Uterus (tissue), 2 donors: Measurements from ENCODE around the gene PAM16.

Experiments used
- POLR2A ChIP-seq, 2 donors: fragments of 450-650 bp; IDR thresholded peaks; one replicate each; pipeline ENCODE4 v1.6.1; 2016; ENCODE audit warnings: antibody characterized with exemption in 2 of 2, mild to moderate bottlenecking in 1 of 2, moderate library complexity in 1 of 2
- TF ChIP-seq, protein P1 (sequence below), 4 experiments: fragments of 200-600 bp in 2 of 4; fragments of 450-650 bp in 2 of 4; sonication (generic) in 2 of 4; IDR thresholded peaks; one replicate each; pipeline ENCODE4 v1.5.1; 2016 to 2019; ENCODE audit warnings: antibody characterized with exemption in 4 of 4, mild to moderate bottlenecking in 2 of 4, moderate library complexity in 1 of 4

GRCh38 chr16:4325253-4325758 is 25.8 kb downstream of the PAM16 start:
- TF ChIP-seq POLR2A (IDR thresholded peaks at IDR 0.05) = no peak
- TF ChIP-seq, protein P1, sequence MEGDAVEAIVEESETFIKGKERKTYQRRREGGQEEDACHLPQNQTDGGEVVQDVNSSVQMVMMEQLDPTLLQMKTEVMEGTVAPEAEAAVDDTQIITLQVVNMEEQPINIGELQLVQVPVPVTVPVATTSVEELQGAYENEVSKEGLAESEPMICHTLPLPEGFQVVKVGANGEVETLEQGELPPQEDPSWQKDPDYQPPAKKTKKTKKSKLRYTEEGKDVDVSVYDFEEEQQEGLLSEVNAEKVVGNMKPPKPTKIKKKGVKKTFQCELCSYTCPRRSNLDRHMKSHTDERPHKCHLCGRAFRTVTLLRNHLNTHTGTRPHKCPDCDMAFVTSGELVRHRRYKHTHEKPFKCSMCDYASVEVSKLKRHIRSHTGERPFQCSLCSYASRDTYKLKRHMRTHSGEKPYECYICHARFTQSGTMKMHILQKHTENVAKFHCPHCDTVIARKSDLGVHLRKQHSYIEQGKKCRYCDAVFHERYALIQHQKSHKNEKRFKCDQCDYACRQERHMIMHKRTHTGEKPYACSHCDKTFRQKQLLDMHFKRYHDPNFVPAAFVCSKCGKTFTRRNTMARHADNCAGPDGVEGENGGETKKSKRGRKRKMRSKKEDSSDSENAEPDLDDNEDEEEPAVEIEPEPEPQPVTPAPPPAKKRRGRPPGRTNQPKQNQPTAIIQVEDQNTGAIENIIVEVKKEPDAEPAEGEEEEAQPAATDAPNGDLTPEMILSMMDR (IDR thresholded peaks at IDR 0.05) = no peak
